HG02588 (cell line): ENCODE measurements around the gene SMG6.

Experiments
- ATAC-seq: cut with Tn5 transposase; IDR thresholded peaks from one replicate; pipeline ENCODE4 v1.9.1; 2021; ENCODE audit warnings: mild to moderate bottlenecking, moderate library complexity; ENCODE audit not compliant: unreplicated experiment

SMG6 gene

DNA sequence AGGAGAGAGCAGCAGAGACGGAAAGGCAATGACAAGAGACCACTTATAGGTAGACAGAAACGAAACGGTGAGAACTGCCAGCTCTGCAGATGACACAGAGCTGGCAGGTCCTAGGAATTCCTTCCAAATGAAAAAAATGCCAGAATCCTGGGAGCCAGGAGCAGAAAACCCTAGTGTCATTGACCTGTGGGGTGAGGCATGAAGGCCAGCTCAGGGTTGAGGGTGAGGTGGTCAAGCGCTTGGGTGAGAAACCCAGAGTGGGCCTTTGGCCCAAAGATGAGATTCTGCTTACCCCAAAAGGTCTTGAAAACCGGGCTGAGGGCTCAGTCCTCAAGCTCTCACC is 239.5 kb downstream of the SMG6 start:
- ATAC-seq = no peak

DNA sequence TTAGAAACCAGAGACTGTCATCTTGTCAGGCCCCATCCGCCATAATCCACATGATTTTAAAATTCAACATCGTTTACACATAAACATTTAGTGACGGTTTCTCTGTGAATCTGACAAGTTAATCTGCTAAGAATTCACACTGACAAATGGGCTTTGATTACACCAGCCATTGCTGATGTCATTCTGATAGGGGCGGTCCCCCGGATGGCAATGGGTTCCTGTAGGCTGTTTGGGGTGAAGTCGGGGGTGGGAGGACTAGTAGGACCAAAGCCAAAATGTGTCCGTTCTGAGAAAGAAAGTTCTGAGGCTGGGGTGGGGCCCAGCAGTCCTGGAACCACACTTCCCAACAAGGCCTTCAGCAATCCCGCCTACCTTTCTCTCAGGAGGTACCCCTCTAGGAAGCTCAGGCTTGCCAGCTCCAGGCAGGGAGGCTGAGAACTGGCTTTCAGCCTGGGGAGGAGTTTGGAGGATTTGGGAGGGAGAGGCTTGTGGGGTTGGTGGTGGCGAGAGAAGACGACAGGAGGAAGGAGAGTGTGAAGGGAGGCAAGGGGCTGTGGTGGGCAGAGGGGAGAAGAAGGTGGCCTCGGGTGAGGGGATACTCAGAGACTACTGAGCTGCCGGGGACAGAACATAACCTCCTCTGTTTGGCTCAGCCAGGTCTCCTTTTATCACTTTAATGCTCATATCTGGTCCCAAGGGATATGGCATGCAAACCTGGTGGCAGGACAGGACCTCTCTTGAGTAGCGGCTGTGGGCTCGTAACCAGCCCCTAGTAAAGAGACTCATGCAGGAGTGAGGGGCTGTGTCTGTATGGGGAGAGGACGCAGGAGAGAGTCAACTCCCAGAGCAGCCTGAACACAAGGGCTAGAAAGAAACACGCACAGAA is 240.1 kb downstream of the SMG6 start:
- ATAC-seq = no peak

DNA sequence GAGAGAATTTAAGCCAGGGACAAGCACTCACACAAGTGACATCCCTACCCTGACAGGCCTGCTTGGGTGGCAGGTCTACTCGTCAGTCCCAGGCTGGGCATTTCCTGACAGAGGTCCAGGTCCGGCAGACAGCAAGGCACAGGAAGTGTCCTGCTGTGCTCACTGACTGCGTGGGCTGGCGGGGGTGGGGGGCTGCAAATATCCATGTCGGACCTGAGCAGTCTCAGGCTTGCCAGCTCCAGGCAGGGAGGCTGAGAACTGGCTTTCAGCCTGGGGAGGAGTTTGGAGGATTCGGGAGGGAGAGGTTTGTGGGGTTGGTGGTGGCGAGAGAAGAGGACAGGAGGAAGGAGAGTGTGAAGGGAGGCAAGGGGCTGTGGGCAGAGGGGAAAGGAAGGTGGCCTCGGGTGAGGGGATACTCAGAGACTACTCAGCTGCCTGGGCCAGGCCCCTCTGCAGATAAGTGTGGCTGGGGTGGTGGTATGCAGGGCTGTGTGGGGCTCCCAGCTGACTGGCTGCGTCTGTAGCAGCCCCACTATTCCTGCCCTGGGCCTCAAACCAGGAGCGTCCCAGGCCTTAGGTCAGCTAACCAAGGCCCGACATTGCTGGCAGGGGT is 240.9 kb downstream of the SMG6 start:
- ATAC-seq = no peak

GRCh38 chr17:2061441-2061958 is 242.1 kb downstream of the SMG6 start:
- no peak for ATAC-seq

GRCh38 chr17:2060681-2061440 is 242.7 kb downstream of the SMG6 start:
- no peak for ATAC-seq

DNA sequence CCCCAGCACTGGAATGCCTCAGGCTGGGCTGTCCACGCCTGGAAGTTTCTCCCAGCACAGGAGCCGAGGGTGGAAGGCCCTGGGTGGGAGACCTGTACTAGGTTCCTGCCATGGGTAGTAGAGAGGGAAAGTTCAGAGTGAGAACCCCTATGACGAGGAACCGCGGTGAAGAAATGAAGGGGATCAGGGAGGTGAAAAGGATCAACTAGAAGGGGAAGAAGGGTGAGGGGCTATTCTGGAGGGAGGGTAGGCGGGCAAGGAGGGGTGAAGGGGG is 243.3 kb downstream of the SMG6 start:
- ATAC-seq = no peak

- no peak for ATAC-seq
Observed at GRCh38 chr17:2059547-2060384, 243.8 kb downstream of the SMG6 start.

- ATAC-seq = no peak
Observed at GRCh38 chr17:2058586-2059546, 244.7 kb downstream of the SMG6 start.

- ATAC-seq = no peak
Observed at GRCh38 chr17:2057760-2058585, 245.6 kb downstream of the SMG6 start.

DNA sequence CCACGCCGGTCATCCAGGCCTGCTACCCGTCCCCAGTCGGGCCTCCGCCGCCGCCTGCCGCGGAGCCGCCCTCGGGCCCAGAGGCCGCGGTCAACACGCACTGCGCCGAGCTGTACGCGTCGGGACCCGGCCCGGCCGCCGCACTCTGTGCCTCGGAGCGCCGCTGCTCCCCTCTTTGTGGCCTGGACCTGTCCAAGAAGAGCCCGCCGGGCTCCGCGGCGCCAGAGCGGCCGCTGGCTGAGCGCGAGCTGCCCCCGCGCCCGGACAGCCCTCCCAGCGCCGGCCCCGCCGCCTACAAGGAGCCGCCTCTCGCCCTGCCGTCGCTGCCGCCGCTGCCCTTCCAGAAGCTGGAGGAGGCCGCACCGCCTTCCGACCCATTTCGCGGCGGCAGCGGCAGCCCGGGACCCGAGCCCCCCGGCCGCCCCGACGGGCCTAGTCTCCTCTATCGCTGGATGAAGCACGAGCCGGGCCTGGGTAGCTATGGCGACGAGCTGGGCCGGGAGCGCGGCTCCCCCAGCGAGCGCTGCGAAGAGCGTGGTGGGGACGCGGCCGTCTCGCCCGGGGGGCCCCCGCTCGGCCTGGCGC is 246.3 kb downstream of the SMG6 start:
- ATAC-seq = no peak

GRCh38 chr17:2056206-2057174 is 247.1 kb downstream of the SMG6 start:
- ATAC-seq = no peak

DNA sequence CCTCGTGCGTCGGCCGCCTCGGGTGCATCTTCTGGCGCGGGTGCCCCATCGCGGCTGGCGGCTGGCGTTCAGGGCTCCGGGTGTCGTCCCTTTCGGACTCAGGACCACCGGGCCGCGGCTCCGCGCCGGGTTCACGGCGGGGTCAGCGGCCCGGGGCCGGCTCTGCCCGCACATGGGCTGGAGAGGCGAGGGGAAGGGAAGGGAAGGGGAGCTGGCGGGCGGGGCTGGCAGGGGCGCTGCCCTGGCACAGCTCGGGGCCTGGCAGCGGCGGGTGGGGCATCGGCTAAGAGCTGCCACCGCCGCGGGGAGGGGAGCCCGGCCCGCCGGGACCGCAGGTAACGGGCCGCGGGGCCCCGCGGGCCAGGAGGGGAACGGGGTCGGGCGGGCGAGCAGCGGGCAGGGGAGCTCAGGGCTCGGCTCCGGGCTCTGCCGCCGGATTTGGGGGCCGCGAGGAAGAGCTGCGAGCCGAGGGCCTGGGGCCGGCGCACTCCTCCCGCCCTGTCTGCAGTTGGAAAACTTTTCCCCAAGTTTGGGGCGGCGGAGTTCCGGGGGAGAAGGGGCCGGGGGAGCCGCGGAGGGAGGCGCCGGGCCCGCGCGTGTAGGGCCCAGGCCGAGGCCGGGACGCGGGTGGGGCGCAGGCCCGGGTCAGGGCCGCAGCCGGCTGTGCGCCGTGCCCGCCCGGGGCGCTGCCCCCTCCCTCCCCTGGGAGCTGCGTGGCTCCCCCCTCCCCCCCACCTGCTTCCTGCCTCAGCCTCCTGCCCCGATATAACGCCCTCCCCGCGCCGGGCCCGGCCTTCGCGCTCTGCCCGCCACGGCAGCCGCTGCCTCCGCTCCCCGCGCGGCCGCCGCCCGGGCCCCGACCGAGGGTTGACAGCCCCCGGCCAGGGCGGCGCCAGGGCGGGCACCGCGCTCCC is 248.0 kb downstream of the SMG6 start:
- no peak for ATAC-seq

GRCh38 chr17:2054512-2055291 is 248.9 kb downstream of the SMG6 start, which contains the start of gene HIC1:
Gene HIC1 (plus strand): TSS chr17:2055103. CDS start chr17:2056691, 1,588 bp downstream.
- ATAC-seq = peak; percentile 29

GRCh38 chr17:2054262-2054511 is 249.4 kb downstream of the SMG6 start:
- ATAC-seq = no peak

DNA sequence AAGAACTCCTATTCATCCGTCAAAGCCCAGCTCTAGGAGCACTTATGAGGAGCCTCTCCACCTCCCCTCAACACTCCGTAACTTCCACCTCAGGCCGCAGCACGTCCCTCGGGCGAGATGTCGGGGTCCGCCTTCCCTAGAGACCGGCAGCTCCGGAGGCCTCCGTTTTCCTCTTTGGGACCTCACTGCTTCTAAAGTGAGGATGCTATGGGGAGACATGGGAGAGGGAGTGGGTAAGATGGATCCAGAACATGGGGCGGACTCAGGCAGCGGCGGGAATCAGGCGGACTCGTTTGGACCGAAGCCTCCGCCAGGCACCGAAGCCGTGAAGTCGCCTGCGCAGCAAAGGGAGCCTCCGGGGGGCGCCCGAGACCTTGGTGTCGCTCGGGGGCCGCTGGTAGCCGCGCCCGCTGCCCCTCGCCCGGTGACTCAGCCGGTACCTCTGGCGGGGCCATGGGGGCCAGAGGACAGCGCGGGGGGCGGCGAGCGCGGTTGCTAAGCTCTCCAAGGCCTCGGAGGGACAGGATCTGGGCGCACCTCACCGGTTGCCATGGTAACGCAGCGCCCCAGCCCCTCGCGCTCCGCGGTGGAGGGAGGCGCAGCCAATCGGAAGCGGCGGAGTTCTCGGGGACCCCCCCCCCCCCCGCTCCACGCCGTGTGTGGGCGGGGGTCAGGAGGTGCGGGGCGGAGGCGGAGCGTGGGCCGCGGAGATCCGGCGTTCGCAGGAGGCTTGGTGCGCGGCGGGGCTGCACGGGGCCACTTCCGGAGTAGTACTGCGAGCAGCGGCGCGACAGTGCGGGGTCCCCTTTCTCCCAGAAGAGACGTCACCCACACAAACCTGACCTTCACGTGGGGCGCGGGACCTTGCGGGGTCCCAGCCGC is 250.0 kb downstream of the SMG6 start:
- no peak for ATAC-seq
